Activated T-cell treated with anti-CD3 and anti-CD28 coated beads, Interleukin-2, amount 50 U/mL, for 72 hours (primary cell): ENCODE results near the gene TAPT1. TPM values are rescaled to one million over a fixed set of nuclear protein-coding genes. Genes with fewer than 3 reads are reported as not detected.

Experiments used
- ATAC-seq, 2 donors: fragments of 150-1000 bp; cut with Tn5 transposase; replicated peaks in 1 of 2; 2 replicates each; pipeline ENCODE4 v1.10.0; 2021; ENCODE audit warnings: moderate library complexity in 2 of 2, mild to moderate bottlenecking in 1 of 2
- DNase-seq, 2 donors: peaks; one replicate each; pipeline ENCODE4 v3.0.0; 2021 to 2022; ENCODE audit warnings: mixed read lengths in 1 of 2
- H3K27ac Mint-ChIP-seq: one replicate; pipeline ENCODE4 v1.8.0; 2022; ENCODE audit warnings: mild to moderate bottlenecking, moderate library complexity, mixed read lengths
- H3K27me3 Mint-ChIP-seq: one replicate; pipeline ENCODE4 v1.8.0; 2022; ENCODE audit warnings: low read depth, mixed read lengths
- H3K36me3 Mint-ChIP-seq, 2 donors: one replicate each; pipeline ENCODE4 v1.8.0; 2022; ENCODE audit warnings: mixed read lengths in 2 of 2, mild to moderate bottlenecking in 1 of 2; ENCODE audit not compliant: insufficient read depth in 2 of 2
- H3K4me1 Mint-ChIP-seq: one replicate; pipeline ENCODE4 v1.8.0; 2022; ENCODE audit warnings: low read depth, mixed read lengths
- H3K4me3 Mint-ChIP-seq, 2 donors: one replicate each; pipeline ENCODE4 v1.8.0; 2022; ENCODE audit warnings: mild to moderate bottlenecking in 2 of 2, mixed read lengths in 2 of 2, moderate library complexity in 2 of 2
- H3K9me3 Mint-ChIP-seq, 2 donors: one replicate each; pipeline ENCODE4 v1.8.0; 2022; ENCODE audit warnings: mixed read lengths in 2 of 2
- total RNA-seq, 2 donors: library from RNA; stranded (reverse); gene quantifications; one replicate each; pipeline ENCODE4 v1.2.3, GENCODE V29; 2022

The TAPT1 gene
- total RNA-seq, 2 donors from 2014 or later, result 58.6 to 65.3 TPM

DNA sequence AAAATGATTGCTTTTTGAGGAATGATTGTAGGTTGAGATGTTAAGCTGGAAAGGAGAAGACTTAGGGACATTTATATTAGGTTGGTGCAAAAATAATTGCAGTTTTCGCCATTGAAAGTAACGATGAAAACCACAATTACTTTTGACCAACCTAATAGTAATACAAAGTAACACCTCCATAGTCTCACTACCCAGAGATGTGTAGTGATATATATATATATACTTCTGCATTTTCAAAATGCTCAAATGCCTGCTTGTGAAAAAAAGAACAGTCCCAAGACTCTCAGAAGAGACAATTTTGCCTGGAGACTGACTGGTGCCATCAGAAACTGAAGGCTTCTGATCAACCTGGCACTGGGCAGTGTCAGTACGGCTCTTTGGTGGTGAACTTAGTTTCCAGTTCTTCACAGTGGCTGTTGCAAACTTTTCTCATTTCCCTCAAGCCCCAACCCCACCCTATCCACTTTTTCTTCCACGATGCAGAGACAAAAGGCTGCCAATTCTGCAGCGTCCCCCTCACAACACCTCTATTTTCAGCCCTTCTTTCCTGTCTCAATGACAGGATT, 35.1 kb upstream of the TAPT1 start:
- Mint-ChIP-seq H3K36me3 (peaks cover 5 to 9% of the 10 kb centered on the region in 2 donors), H3K4me1 (peaks cover 29% of the 10 kb centered on the region), H3K9me3 (peaks cover 0 to 3% of the 10 kb centered on the region in 2 donors), H3K27me3 (no peaks in the 10 kb centered on the region), H3K4me3 (no peak overlapping the region), H3K27ac (no peak overlapping the region)
- DNase-seq (no peak), ATAC-seq (no peak)

DNA sequence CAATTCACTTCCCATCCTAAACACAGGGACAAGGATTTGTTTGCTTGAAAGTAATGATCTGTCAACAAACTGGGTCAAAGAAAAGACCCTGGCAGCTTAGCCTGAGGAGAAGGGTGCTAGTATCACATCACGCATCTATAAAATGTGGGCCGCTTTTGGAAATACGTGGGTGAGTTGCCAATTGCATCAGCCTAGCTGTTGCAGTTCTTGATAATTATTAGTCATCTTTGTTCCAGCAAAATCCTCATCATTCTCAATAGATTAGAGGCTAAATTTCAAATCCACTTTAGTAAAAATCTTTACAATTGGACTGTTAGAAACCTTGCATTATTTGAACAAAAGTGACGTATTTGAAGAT, 33.6 kb upstream of the TAPT1 start:
- ATAC-seq (peak; percentile 76 to 94), DNase-seq (peak; percentile 34 to 35)

DNA sequence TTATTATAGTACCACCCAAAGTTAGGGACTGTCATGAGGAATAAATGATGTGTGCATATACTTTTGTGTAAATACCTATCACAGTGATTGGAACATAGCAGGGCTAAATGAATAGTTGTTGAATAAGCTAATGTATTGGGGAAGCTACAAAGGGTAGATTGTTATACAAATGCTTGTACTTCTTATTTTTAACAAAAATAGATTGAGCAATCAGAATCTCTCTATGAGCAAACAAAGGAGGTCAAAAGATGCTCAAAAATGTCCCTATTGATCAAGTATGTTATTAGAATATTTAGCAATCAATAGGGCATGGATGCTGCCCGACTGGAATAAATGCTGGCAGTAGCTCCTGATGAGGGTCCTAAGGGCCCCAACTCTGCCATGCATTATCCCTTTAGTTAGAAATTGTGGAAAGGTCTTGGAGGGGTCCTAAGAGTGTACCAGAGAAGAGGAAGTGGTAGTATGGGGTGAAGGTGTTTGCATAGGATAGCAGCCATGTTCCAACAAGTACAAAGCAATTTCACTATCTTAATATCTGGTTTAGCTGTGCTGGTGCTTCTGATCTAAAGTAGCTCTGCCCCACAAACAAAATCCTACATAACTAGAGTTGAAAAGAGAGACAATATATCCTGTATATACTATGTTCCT, 33.1 kb upstream of the TAPT1 start:
- peak; percentile 27 to 57 for ATAC-seq
- H3K9me3 Mint-ChIP-seq, result peaks cover 0 to 5% of the 10 kb centered on the region in 2 donors
- peak overlapping the region in 1 of 2 donors; percentile 67 for H3K4me3 Mint-ChIP-seq
- no peaks in the 10 kb centered on the region for H3K27me3 Mint-ChIP-seq
- H3K27ac Mint-ChIP-seq, result peak overlapping the region; percentile 94
- DNase-seq, result no peak
- peaks cover 29% of the 10 kb centered on the region for H3K4me1 Mint-ChIP-seq
- peaks cover 6 to 12% of the 10 kb centered on the region in 2 donors for H3K36me3 Mint-ChIP-seq

More for the DNA sequence above, 33.6 kb upstream of the TAPT1 start:
- Mint-ChIP-seq H3K4me1 (peaks cover 29% of the 10 kb centered on the region), H3K4me3 (peak overlapping the region in 1 of 2 donors; percentile 67), H3K36me3 (peaks cover 5 to 12% of the 10 kb centered on the region in 2 donors), H3K27ac (peak overlapping the region; percentile 94), H3K27me3 (no peaks in the 10 kb centered on the region), H3K9me3 (peaks cover 0 to 5% of the 10 kb centered on the region in 2 donors)

DNA sequence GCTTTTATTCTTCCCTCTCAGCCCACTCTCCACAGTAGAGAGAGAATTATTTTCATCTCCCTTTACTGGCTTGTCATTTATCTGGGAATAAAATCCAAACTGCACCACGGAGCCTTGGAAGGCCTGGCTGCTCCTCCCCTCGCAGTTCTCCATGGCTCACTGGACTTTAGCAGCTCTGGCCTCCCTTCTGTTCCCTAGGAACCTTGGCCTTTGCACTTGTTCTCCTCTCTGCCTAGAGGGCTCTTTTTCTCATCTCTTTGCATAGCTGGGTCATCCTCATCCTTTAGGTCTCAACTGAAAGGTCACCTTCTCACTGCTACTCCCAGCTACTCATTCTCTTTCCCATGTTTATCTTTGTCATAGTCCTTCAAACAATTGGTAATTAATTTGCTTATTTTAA, 31.3 kb upstream of the TAPT1 start:
- peaks cover 9 to 12% of the 10 kb centered on the region in 2 donors for H3K36me3 Mint-ChIP-seq
- ATAC-seq (no peak), DNase-seq (no peak)
- no peak overlapping the region for H3K27ac Mint-ChIP-seq
- peaks cover 0 to 5% of the 10 kb centered on the region in 2 donors for H3K9me3 Mint-ChIP-seq
- H3K4me1 Mint-ChIP-seq, result peaks cover 29% of the 10 kb centered on the region
- no peaks in the 10 kb centered on the region for H3K27me3 Mint-ChIP-seq
- no peak overlapping the region for H3K4me3 Mint-ChIP-seq

DNA sequence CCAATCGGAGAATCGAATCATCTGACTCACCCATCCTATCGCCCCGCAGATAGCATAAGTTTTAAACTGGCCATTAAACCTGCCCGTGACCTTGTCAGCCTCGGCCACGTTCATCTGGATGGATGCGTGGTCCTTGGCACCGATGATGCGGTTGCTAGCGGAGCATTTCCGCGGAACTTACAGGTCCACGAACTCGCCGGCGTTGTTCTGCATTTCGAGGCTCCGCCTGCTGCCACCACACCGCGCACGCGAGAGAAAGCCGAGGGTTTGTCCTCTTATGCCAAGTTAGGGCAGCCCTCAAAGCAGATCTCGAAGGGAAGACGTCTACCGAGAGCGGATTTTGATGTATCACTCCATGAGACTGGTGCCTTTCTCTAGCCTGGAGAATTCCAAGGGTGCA, 30.1 kb upstream of the TAPT1 start:
- ATAC-seq, result no peak
- Mint-ChIP-seq H3K36me3 (peaks cover 9 to 10% of the 10 kb centered on the region in 2 donors), H3K27ac (no peak overlapping the region), H3K9me3 (peaks cover 0 to 5% of the 10 kb centered on the region in 2 donors), H3K4me3 (no peak overlapping the region), H3K4me1 (peaks cover 19% of the 10 kb centered on the region), H3K27me3 (no peaks in the 10 kb centered on the region)
- DNase-seq, result no peak

DNA sequence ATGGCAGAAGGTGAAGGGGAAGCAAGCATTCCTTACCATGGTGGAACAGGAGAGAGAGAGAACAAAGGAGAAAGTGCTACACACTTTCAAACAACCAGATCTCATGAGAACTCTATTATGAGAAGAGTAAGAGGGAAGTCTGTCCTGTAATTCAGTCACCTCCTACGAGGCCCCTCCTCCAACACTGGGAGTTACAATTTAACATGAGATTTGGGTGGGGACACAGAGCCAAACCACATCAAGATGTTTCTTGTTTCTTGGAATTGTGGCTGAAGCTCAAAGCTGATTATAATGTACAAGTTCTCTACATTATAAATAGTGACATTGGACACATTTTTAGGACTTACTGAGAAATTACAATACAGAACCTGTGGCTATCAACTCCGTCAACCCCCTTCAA, 29.5 kb upstream of the TAPT1 start:
- H3K9me3 Mint-ChIP-seq, result peaks cover 1 to 5% of the 10 kb centered on the region in 2 donors

DNA sequence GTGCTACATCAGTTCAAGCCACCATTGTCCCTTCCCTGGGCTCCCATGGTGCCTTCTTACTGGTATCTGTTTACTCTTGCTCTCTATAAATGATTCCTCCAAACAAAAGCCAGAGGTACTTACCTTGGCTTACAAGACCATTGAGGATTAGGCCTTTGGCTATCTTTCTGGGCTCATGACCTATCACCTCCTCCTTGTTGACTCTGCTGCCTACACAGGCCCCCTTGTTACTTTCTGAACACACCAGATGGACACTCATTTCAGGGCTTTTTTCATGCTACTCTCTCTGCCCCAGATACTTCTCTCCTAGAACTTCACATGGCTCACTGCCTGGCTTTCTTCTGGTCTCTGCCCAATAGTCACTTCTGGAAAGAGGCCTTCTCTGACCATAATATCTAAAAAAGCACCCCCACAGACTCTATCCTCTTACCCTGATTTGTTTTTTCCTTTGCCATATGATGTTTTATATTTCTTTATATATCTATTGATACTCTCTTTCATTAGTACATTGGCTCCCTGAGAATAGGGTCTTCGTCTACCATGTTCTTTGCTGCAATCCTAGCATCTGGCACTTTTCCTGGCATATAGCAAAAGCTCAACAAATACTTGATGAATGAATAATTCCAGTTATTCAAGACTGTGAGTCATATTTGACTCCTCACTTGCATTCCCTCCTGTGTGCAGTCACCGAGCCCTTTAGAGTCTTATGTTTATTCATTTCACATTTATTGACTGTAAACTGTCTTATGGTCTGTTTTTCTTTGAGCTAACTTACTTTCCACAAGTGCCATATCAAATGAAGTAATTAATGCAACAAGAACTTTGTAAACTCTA, 27.1 kb upstream of the TAPT1 start:
- ATAC-seq (peak in 1 of 2 donors; percentile 42), DNase-seq (no peak)
- peaks cover 9 to 10% of the 10 kb centered on the region in 2 donors for H3K36me3 Mint-ChIP-seq
- H3K9me3 Mint-ChIP-seq, result peaks cover 1 to 7% of the 10 kb centered on the region in 2 donors
- H3K4me3 Mint-ChIP-seq, result no peak overlapping the region
- H3K27me3 Mint-ChIP-seq, result no peaks in the 10 kb centered on the region
- no peaks in the 10 kb centered on the region for H3K4me1 Mint-ChIP-seq
- no peak overlapping the region for H3K27ac Mint-ChIP-seq

More for the DNA sequence above, 29.5 kb upstream of the TAPT1 start:
- peaks cover 9 to 10% of the 10 kb centered on the region in 2 donors for H3K36me3 Mint-ChIP-seq
- ATAC-seq (no peak), DNase-seq (no peak)
- H3K27ac Mint-ChIP-seq, result no peak overlapping the region
- H3K27me3 Mint-ChIP-seq, result no peaks in the 10 kb centered on the region
- no peak overlapping the region for H3K4me3 Mint-ChIP-seq
- H3K4me1 Mint-ChIP-seq, result peaks cover 16% of the 10 kb centered on the region

DNA sequence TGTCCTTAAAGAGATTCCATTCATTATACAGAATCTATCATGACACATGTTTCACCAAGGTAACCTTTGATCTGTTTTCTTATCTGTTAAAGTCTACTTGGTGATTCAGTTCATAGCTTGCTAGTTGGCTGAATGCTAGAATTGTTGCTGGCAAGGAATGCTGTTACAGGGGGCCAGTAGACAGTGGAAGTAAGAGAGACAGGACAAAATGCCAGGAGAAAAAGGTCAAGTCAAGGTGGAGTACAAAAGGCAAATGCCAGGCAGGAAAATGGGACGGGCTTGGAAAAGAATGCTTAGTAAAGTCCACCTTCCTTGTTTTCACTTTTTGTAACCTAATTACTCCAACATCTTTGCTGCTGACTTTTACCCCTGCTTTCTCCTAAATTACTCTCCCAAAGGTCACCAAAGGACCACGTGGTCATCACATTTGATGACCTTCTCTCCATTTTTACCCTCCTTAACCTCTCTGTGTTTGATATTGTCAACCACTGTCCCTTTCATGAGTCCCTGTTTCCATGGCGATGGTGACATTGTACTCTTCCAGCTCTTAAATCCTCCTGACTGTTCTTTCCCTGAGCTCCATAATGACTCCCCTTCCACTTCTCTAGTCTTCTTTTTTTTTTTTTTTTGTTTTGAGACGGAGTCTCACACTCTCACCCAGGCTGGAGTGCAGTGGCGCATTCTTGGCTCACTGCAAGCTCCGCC, 24.5 kb upstream of the TAPT1 start:
- no peaks in the 10 kb centered on the region for H3K27me3 Mint-ChIP-seq
- H3K9me3 Mint-ChIP-seq, result peaks cover 1 to 4% of the 10 kb centered on the region in 2 donors

DNA sequence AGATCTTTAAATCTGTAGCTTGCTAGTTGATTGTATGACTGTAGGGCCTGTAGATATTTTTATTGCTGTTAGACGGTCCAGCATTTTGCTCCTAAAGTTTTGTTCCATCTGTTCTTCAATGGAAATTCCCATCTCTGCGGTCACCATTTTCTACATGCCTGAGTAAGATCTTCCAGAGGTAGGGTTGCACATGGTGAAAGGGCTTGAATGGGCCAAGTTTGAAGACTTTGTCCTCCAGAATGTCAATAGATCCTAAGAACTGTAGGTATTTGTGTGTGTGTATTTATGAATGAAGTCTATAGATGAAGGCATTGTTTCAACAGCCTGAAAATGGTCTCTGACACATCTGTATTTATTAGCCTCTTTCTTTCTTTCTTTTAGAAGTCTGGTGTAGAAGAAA, 22.3 kb upstream of the TAPT1 start:
- H3K27me3 Mint-ChIP-seq, result no peaks in the 10 kb centered on the region
- H3K4me1 Mint-ChIP-seq, result no peaks in the 10 kb centered on the region
- H3K4me3 Mint-ChIP-seq, result no peak overlapping the region
- ATAC-seq, result no peak
- H3K9me3 Mint-ChIP-seq, result peaks cover 1 to 2% of the 10 kb centered on the region in 2 donors
- H3K36me3 Mint-ChIP-seq, result peaks cover 0 to 2% of the 10 kb centered on the region in 2 donors
- no peak for DNase-seq
- H3K27ac Mint-ChIP-seq, result no peak overlapping the region

More for the DNA sequence above, 24.5 kb upstream of the TAPT1 start:
- Mint-ChIP-seq H3K27ac (no peak overlapping the region), H3K4me1 (no peaks in the 10 kb centered on the region), H3K36me3 (peaks cover 3 to 4% of the 10 kb centered on the region in 2 donors), H3K4me3 (no peak overlapping the region)
- DNase-seq, result no peak
- no peak for ATAC-seq

DNA sequence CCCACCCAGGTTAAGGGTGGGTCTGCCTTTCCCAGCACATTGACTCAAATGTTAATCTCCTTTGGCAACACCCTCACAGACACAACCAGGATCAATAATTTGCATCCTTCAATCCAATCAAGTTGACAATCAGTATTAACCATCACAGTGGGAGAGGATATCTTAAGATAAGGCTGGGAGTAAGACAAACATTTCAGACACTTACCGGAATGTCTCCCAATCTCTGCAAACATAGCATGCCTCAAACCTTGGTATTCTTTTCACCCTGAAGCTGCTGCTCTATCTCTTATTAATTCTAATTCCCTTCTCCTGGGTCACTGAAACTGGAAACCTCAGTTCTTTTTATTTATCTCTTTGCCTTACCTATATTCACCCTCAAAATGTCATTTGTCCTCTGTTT, 19.0 kb upstream of the TAPT1 start:
- Mint-ChIP-seq H3K27ac (no peak overlapping the region), H3K27me3 (no peaks in the 10 kb centered on the region), H3K9me3 (peaks cover 0 to 2% of the 10 kb centered on the region in 2 donors), H3K4me1 (no peaks in the 10 kb centered on the region), H3K4me3 (no peak overlapping the region), H3K36me3 (peaks cover 0 to 3% of the 10 kb centered on the region in 2 donors)
- ATAC-seq (no peak), DNase-seq (no peak)

DNA sequence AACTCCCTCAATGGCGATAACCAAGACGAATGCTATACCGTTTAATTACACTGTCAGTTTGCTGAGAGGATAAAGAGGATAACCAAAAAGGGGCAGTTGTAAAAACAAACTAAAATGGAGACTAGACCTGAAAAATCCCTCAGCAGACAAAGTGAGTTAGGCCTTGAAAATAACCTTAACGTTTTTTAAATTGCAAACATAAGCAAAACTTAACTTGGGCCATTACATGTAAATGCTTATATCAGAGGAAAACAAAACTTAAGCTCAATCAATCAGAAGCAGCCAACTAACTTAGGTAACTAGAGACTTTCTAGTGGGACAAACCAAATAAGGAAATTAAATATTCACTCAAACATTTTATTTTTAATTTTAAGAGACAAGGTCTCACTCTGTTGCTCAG, 17.0 kb upstream of the TAPT1 start:
- Mint-ChIP-seq H3K4me3 (no peak overlapping the region), H3K9me3 (no peaks in the 10 kb centered on the region), H3K27ac (no peak overlapping the region), H3K27me3 (no peaks in the 10 kb centered on the region), H3K36me3 (peaks cover 0 to 3% of the 10 kb centered on the region in 2 donors), H3K4me1 (no peaks in the 10 kb centered on the region)
- DNase-seq (no peak), ATAC-seq (no peak)

DNA sequence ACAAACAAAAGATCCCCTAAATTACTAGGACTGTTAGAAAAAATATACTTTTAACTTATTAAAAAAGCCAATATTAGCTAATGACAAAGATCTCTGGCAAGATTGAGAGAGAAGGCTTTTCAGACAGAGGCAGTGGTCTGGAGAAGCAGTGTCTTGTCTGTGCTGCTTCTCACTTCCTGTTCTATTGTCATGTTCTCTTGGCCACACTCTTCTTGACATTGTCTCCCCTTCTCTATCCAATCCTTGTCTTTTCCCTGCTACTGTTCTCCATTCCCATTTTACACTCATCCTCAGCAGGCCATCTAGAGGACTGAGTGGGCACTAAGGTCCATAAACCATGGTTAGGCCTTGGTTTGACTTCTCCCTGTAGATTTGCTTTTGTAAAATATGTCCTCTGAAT, 14.0 kb upstream of the TAPT1 start:
- Mint-ChIP-seq H3K4me1 (no peaks in the 10 kb centered on the region), H3K4me3 (no peak overlapping the region), H3K36me3 (peaks cover 0 to 3% of the 10 kb centered on the region in 2 donors), H3K9me3 (no peaks in the 10 kb centered on the region), H3K27ac (no peak overlapping the region), H3K27me3 (no peaks in the 10 kb centered on the region)
- DNase-seq (no peak), ATAC-seq (no peak)

DNA sequence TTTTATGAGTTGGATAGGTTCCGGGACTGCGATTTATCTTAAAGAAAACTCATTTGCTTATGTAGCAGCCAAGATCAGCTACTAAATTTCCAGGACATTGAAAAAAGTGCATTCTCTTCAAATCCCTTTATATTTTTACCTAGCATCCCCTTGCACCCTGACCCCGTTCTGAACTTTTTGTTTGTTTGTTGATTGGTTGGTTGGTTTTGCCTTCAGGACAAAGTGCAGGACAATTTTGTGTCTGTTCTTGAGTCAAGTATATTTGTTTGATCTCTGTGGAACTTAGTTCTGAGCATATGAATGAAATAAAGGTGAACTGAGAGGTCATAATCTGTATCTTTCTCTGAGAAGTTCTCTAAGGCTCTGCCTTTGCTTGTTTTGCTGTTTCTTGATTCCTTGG, 12.8 kb upstream of the TAPT1 start:
- Mint-ChIP-seq H3K9me3 (no peaks in the 10 kb centered on the region), H3K27me3 (peaks cover 8% of the 10 kb centered on the region), H3K4me3 (no peak overlapping the region)

More for the DNA sequence above, 12.8 kb upstream of the TAPT1 start:
- DNase-seq, result no peak
- Mint-ChIP-seq H3K36me3 (peaks cover 0 to 3% of the 10 kb centered on the region in 2 donors), H3K27ac (no peak overlapping the region), H3K4me1 (no peaks in the 10 kb centered on the region)
- ATAC-seq, result no peak
